ENCODE results near the gene ZP3. TPM values are rescaled to one million over a fixed set of nuclear protein-coding genes. Genes with fewer than 3 reads are reported as not detected.
"Not testable (repeated sequence)": the region's sequence is repeated elsewhere in the genome, so short reads cannot be mapped to it uniquely, and the experiment has no call there.

The ZP3 gene
- total and polyA plus RNA-seq, 8 donors: 1.0 to 13.8 (median 3.1) TPM

DNA sequence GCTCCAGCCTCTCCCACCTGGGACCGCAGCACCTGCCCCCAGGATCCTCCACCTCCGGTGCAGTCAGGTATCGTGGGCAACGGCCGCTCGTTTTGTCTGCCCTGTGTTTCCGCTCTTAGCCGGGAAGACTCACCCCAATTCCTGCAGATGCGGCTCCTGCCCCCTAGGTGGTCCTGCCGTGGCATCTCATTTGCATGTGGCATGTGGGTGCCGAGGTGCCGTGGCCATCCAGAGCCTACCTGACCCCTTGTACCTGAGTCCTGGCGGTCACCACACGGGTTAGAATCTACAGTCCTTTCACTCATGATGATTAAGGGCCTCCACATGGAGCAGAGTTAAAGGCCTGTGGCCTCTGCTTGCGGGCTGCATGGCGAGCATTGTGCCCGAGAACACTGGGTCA, 58.3 kb downstream of the ZP3 start:
- H3K36me3 ChIP-seq: peaks cover 0 to 37% of the 10 kb centered on the region in 2 donors
- H3K27me3 ChIP-seq; ATAC-seq; H3K9me3 ChIP-seq; DNase-seq; H3K27ac ChIP-seq; H3K4me1 ChIP-seq; intact Hi-C loops (cut with DNase I); H3K4me3 ChIP-seq: not testable (repeated sequence)

DNA sequence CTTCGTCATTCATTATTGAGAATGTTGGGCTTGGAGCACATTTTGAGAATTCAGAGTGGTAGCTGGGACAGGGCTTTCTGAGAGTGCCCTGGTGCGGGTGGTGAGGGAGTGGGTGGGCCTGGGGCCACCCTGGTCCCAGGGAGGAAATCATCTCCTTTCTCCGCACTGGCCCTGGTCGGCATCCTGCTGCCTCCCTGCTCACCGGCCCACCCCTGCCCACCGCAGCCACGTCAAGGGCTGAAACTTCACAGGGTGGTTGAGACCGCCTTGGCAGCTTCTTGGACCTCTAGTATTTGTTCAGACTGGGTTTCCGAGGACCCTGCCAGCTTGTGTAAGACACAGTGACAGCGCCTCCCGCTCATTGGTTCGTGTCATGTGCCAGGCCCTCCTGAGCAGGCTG, 59.7 kb downstream of the ZP3 start:
- H3K4me1 ChIP-seq; H3K4me3 ChIP-seq; H3K27me3 ChIP-seq; H3K9me3 ChIP-seq; DNase-seq; ATAC-seq; intact Hi-C loops (cut with DNase I); H3K27ac ChIP-seq: not testable (repeated sequence)
- H3K36me3 ChIP-seq: peaks cover 0 to 37% of the 10 kb centered on the region in 2 donors

DNA sequence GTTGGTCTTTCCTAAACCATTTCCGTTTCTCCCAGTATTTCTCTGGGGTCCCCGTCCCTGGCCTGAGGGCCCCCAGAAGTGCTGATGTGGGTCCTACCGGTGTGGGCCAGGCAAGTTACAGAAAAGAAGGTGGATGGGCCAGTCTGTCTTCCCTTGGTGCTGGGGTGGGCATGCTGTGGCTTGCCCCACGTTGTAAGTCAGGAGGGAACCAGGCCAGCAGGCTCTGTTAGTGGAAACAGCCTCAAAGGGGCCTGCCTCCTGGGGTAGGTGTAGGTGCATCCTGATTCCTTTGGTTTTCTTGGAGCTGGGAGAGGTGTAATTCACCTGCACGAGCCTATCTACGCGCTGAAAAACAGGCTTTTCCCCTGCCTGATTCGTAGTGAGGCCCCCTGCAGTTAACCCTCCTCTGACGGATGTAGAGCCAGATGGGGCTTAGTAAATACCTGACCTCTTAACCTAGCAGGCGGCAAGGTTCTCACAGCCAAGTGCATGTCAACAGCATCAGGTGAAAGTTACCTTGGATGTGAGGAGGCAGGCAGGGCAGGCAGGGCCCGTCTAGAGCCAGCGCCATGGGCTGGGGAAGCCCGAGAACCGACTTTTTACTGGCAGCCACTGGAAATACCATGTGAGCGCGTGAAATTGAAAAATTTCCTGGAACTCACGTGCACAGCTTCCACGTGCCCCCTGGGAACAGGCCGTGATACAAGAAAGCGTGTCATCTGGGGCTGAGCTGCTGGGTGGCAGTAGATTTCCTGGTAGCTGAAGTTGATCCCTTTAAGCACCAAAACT, 61.3 kb downstream of the ZP3 start:
- H3K4me3 ChIP-seq; intact Hi-C loops (cut with DNase I); H3K9me3 ChIP-seq; H3K27me3 ChIP-seq; DNase-seq; H3K4me1 ChIP-seq; H3K27ac ChIP-seq: not testable (repeated sequence)
- peaks cover 0 to 27% of the 10 kb centered on the region in 2 donors for H3K36me3 ChIP-seq
- ATAC-seq: peak; percentile 21

DNA sequence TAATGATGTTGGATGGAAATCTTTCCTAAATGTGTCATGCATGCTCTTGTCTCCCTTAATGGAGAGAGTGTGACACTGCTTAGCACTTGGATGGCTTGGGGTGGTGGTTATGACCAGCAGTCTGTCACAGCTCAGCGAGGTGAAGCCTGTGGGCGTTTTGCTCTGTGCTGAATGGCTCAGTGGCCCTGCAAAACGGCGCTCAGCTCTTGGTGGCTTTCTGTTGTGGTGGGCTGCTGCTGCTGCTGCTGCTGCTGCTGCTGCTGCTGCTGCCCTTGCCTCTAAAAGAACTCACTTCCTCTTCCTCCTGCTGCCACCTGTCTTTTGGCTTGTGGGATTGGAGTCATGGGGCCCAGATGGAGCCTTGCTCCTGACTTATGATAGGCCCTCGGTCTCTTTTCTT, 61.9 kb downstream of the ZP3 start:
- intact Hi-C loops (cut with DNase I); H3K27ac ChIP-seq; H3K9me3 ChIP-seq; DNase-seq; H3K27me3 ChIP-seq; H3K4me1 ChIP-seq; H3K4me3 ChIP-seq: not testable (repeated sequence)
- ATAC-seq: peak; percentile 37
- peaks cover 0 to 21% of the 10 kb centered on the region in 2 donors for H3K36me3 ChIP-seq

DNA sequence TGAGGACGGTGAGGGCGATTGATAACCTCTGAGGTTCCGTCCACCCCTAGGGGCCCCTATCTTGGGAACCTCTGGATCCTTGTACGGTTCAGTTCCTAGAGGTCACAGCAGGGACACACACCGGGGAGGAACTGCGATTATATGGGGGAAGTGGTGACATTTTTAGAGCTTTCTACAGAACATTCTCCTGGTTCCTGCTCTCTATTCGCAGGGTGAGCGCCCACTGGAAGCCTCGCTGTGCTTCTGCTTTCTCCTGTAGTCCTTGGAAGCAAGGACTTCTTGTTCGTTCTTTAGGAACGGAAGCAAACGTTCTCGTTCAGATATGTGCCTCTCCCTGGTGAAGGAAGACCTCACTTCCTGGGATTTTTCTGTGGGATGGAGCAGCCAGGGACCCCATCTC, 63.2 kb downstream of the ZP3 start:
- DNase-seq; H3K27ac ChIP-seq; H3K4me3 ChIP-seq; H3K27me3 ChIP-seq; H3K4me1 ChIP-seq; H3K36me3 ChIP-seq; H3K9me3 ChIP-seq; intact Hi-C loops (cut with DNase I): not testable (repeated sequence)
- ATAC-seq: peak; percentile 13

Other genes starting within 250 kb of the ZP3 start
- gene SRRM3, start 223.1 kb upstream of the ZP3 start, total RNA-seq: 1 to 10 TPM in 1 of 2 donors, under 1 TPM in 1; 0.94 to 2.0 TPM
- gene SRRM3, start 223.1 kb upstream of the ZP3 start, polyA plus RNA-seq (ENCODE audit: insufficient read length in 6 of 6): under 1 TPM; 0.27 to 0.71 (median 0.57) TPM
- gene HSPB1, start 122.3 kb upstream of the ZP3 start, total RNA-seq: 100 to 1,000 TPM; 482 to 951 TPM
- gene HSPB1, start 122.3 kb upstream of the ZP3 start, polyA plus RNA-seq (ENCODE audit: insufficient read length in 6 of 6): 100 to 1,000 TPM; 219 to 380 (median 267) TPM
- 100 to 1,000 TPM; 116 to 160 TPM for gene YWHAG, start 66.0 kb upstream of the ZP3 start, total RNA-seq
- 100 to 1,000 TPM in 5 of 6 donors, 10 to 100 TPM in 1; 99.2 to 114 (median 108) TPM for gene YWHAG, start 66.0 kb upstream of the ZP3 start, polyA plus RNA-seq (ENCODE audit: insufficient read length in 6 of 6)
- 1 to 10 TPM in 1 of 2 donors, under 1 TPM in 1; 0.76 to 1.8 TPM for gene SSC4D, start 15.3 kb upstream of the ZP3 start, total RNA-seq
- 1 to 10 TPM; 1.2 to 2.1 (median 1.7) TPM for gene SSC4D, start 15.3 kb upstream of the ZP3 start, polyA plus RNA-seq (ENCODE audit: insufficient read length in 6 of 6)
- 10 to 100 TPM; 28.1 to 40.9 TPM for gene DTX2, start 36.8 kb downstream of the ZP3 start, total RNA-seq
- gene DTX2, start 36.8 kb downstream of the ZP3 start, polyA plus RNA-seq (ENCODE audit: insufficient read length in 6 of 6): 10 to 100 TPM in 3 of 6 donors, 1 to 10 TPM in 3; 8.3 to 14.3 (median 10.3) TPM
- gene UPK3B, start 85.6 kb downstream of the ZP3 start, total RNA-seq: 10 to 100 TPM in 1 of 2 donors, 1 to 10 TPM in 1; 5.5 to 15.9 TPM
- gene UPK3B, start 85.6 kb downstream of the ZP3 start, polyA plus RNA-seq (ENCODE audit: insufficient read length in 6 of 6): 10 to 100 TPM in 5 of 6 donors, 1 to 10 TPM in 1; 7.3 to 40.8 (median 20.0) TPM
- gene SPDYE16, start 118.3 kb downstream of the ZP3 start, total RNA-seq: under 1 TPM in 1 of 2 donors, not detected in 1; 0.26 TPM
- gene SPDYE16, start 118.3 kb downstream of the ZP3 start, polyA plus RNA-seq (ENCODE audit: insufficient read length in 6 of 6): 1 to 10 TPM; 3.3 to 6.4 (median 5.2) TPM
- gene POMZP3, start 202.3 kb downstream of the ZP3 start, total RNA-seq: 10 to 100 TPM; 17.5 to 20.9 TPM
- gene POMZP3, start 202.3 kb downstream of the ZP3 start, polyA plus RNA-seq (ENCODE audit: insufficient read length in 6 of 6): 10 to 100 TPM; 13.3 to 26.1 (median 19.5) TPM